Regular cardiac myocyte (primary cell): ENCODE results near the gene PEX1. TPM values are rescaled to one million over a fixed set of nuclear protein-coding genes. Genes with fewer than 3 reads are reported as not detected.

ENCODE experiments used
- total RNA-seq: library from RNA; depleted of rRNA; stranded (reverse); fragments of >200 nt; gene quantifications from 2 replicates; pipeline ENCODE4 v1.2.3, GENCODE V29; 2014

The PEX1 gene
- 16.5 and 25.7 TPM in 2 replicates for total RNA-seq

DNA sequence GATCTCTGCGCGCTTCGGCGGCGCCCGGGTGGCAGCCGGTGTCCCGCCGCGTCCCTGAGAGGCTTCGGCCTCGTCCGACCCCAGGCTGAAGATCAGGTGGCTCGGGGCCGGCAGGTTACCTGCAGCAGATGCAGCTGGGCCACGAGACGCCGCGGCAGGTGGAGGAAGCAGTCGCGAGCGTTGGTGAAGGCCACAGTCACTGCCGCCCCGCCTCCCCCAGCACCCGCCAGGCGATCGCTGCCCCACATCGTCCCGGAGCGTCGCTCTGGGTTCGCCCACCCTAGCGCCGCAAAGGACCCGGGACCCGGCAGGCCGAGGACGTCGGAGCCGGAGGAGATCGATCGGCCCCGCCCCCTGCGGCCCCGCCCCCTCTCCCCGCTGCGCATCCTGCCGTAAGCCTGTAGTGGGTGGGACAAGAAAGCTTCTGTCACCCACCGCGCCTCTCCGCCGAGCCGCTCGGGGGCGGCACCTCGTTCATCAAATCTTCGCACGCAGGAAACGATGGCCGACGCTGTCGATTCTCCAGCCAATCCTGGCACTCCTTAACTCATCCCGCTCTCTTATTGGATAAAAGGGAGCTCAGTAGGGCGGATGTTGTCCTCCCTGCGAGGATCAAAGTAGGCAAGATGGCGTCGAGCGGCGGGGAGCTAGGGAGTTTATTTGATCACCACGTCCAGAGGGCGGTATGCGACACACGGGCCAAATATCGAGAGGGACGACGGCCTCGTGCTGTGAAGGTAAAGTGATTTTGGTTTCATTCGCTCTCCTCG, at the start of gene PEX1, which contains the start of gene RBM48:
TSS of gene PEX1 (minus strand) at position 333 of the 770 bp plus-strand sequence. CDS start at position 248, 85 bp downstream.
TSS of gene RBM48 (plus strand) at position 608 of the 770 bp plus-strand sequence. CDS start at position 627, 19 bp downstream.

DNA sequence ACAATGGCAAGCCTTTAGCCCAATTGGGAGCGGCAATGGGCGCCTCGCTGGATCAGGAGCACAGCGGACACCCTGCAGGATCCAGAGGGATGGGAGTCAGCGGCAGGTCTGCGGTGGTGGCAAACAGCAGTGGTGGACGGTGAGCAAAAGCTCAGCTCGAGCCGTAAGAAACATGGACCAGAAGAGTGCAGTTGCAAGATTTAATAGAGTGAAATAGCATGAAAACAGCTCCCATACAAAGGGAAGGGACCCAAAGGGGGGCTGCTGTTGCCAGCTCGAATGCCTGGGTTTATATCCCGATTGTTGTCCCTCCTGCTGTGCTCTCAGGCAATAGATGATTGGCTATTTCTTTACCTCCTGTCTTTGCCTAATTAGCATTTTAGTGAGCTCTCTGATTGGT, 50.6 kb downstream of the PEX1 start, which contains the start of gene ERVW-1:
TSS of gene ERVW-1 (minus strand) at position 266 of the 400 bp plus-strand sequence. CDS start 7,565 bp downstream, outside the sequence.

DNA sequence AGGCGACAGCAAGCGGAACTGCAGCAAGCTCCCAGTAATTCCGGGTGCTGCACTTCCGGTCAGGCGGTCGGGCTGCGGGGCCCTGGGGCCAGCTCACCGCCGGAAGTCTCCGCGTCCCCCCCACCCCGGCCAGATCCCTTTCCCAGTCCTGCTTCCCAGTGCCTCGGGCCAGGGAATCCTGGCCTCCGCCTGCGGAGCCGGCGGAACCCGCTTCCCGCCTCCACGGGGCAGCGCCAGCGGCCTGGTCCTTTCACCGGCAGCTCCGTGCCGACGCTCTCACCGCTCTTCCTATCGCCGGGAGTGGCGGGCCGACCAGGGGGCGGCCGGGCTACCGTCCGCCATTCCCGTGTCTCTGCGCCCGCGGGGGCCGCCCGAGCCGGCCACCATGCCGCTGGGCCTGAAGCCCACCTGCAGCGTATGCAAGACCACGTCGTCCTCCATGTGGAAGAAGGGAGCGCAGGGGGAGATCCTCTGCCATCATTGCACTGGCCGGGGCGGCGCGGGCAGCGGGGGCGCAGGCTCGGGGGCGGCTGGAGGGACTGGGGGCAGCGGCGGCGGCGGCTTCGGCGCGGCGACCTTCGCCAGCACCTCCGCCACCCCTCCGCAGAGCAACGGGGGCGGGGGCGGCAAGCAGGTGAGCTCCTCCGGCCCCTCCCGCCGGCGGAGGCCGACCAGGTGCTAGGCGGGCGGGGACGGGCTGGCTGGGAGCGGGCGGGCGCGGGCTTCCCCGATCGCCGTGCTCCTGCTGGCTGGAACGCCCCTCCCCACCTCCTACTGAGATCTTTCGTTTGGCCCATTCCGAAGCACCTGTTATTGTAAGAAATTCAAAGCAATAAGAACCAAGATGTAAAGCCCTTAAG, 80.7 kb downstream of the PEX1 start, which contains the start of gene GATAD1:
TSS of gene GATAD1 (plus strand) at position 138 of the 860 bp plus-strand sequence. CDS start at position 386, 248 bp downstream.

Other genes with a start within 250 kb of the PEX1 start
- gene GATAD1, start 81.0 kb downstream of the PEX1 start, total RNA-seq: 11.9 and 30.2 TPM in 2 replicates
- gene ERVW-1, start 50.6 kb downstream of the PEX1 start, total RNA-seq: not detected in 2 replicates
- 10.4 and 11.5 TPM in 2 replicates for gene RBM48, start 275 bp upstream of the PEX1 start, total RNA-seq
- 11.9 and 12.7 TPM in 2 replicates for gene FAM133B, start 61.9 kb upstream of the PEX1 start, total RNA-seq